Activated CD4-positive, alpha-beta T cell treated with anti-CD3 and anti-CD28 coated beads, Interleukin-2, amount 50 U/mL, for 48 hours (primary cell): ENCODE measurements around the gene BCAP31.

Source experiments
- DNase-seq, 2 experiments: peaks; one replicate each; pipeline ENCODE4 v3.0.0-alpha.2; 2020

Gene BCAP31

GRCh38 chrX:153672531-153673427 lies 51.4 kb downstream of the BCAP31 start:
- no peak for DNase-seq

- DNase-seq: no peak
Observed at GRCh38 chrX:153671589-153672530, 52.3 kb downstream of the BCAP31 start.

GRCh38 chrX:153670748-153671588 lies 53.2 kb downstream of the BCAP31 start:
- no peak for DNase-seq

- DNase-seq: no peak
Observed at GRCh38 chrX:153669901-153670731, 54.1 kb downstream of the BCAP31 start.

GRCh38 chrX:153669174-153669890 lies 54.9 kb downstream of the BCAP31 start:
- DNase-seq: peak; percentile 42 to 49

- DNase-seq: no peak
Observed at GRCh38 chrX:153668423-153669173, 55.6 kb downstream of the BCAP31 start.

- peak; percentile 86 to 89 for DNase-seq
Observed at GRCh38 chrX:153667956-153668396, 56.2 kb downstream of the BCAP31 start.

GRCh38 chrX:153667281-153667955 lies 56.8 kb downstream of the BCAP31 start:
- DNase-seq: no peak

GRCh38 chrX:153665726-153666306 lies 58.4 kb downstream of the BCAP31 start:
- no peak for DNase-seq

GRCh38 chrX:153662266-153662665 lies 61.9 kb downstream of the BCAP31 start:
- DNase-seq: peak; percentile 67 to 71

- DNase-seq: no peak
Observed at GRCh38 chrX:153659268-153659667, 64.9 kb downstream of the BCAP31 start.

GRCh38 chrX:153657161-153657560 lies 67.0 kb downstream of the BCAP31 start:
- no peak for DNase-seq

GRCh38 chrX:153653556-153653955 lies 70.6 kb downstream of the BCAP31 start:
- DNase-seq: no peak

- DNase-seq: no peak
Observed at GRCh38 chrX:153651540-153652079, 72.6 kb downstream of the BCAP31 start.

GRCh38 chrX:153650959-153651358 lies 73.2 kb downstream of the BCAP31 start:
- no peak for DNase-seq
